H1 (cell line): ENCODE results near the gene TOP3A. TPM values are rescaled to one million over a fixed set of nuclear protein-coding genes. Genes with fewer than 3 reads are reported as not detected.

Source experiments
- CTCF ChIA-PET: fragments of 300-600 bp; sonication (Branson Sonifier 250); formaldehyde crosslinking; loops from one replicate; lab custom pipeline; 2021; ENCODE audit not compliant: partially characterized antibody; lab: Charles Lee
- POLR2A ChIA-PET: fragments of 300-600 bp; sonication (Branson Sonifier 250); formaldehyde crosslinking; loops from one replicate; lab custom pipeline; 2021; ENCODE audit warnings: inconsistent platforms; ENCODE audit not compliant: partially characterized antibody; lab: Charles Lee
- DNase-seq, 2 experiments: peaks; one replicate each; pipeline versions ENCODE4 v3.0.0 to v3.0.0-alpha.2; 2010 to 2022; ENCODE audit warnings: low spot score in 2 of 2, low read depth in 1 of 2, mixed read lengths in 1 of 2
- FAIRE-seq: peaks from 2 replicates; lab custom pipeline; 2011; peaks lifted over from hg19 to GRCh38; lab: Jason Lieb, UNC
- H2AFZ ChIP-seq: 2 replicates; pipeline ENCODE4 v1.8.1; 2012; ENCODE audit warnings: low read length, inconsistent platforms
- H2AK5ac ChIP-seq: 2 replicates; pipeline ENCODE4 v1.6.1; 2013; ENCODE audit warnings: low read depth, low read length
- H2BK120ac ChIP-seq: replicated peaks from 2 replicates; pipeline ENCODE3; 2013; ENCODE audit warnings: low read depth, low read length, inconsistent platforms
- H2BK12ac ChIP-seq: 2 replicates; pipeline ENCODE4 v1.6.1; 2013; ENCODE audit warnings: low read depth, low read length
- H2BK15ac ChIP-seq: 2 replicates; pipeline ENCODE4 v1.6.1; 2013; ENCODE audit warnings: low read length
- H2BK20ac ChIP-seq: 2 replicates; pipeline ENCODE4 v1.6.1; 2013; ENCODE audit warnings: low read length
- H2BK5ac ChIP-seq: 2 replicates; pipeline ENCODE4 v1.6.1; 2013; ENCODE audit warnings: low read depth, low read length
- H3K14ac ChIP-seq: 2 replicates; pipeline ENCODE4 v1.6.1; 2013; ENCODE audit warnings: inconsistent platforms; ENCODE audit not compliant: insufficient read length
- H3K18ac ChIP-seq: 2 replicates; pipeline ENCODE4 v1.6.1; 2013; ENCODE audit warnings: low read length; ENCODE audit errors: extremely low read depth
- H3K23ac ChIP-seq: 2 replicates; pipeline ENCODE4 v1.6.1; 2013; ENCODE audit warnings: inconsistent platforms; ENCODE audit not compliant: insufficient read length
- H3K23me2 ChIP-seq: 2 replicates; pipeline ENCODE4 v1.6.1; 2013; ENCODE audit warnings: low read depth, low read length
- H3K27ac ChIP-seq: 2 replicates; pipeline ENCODE4 v1.6.1; 2011; ENCODE audit warnings: low read depth, low read length, inconsistent platforms
- H3K27me3 ChIP-seq, 4 experiments: replicated peaks in 1 of 4; 1 replicate in 1 of 4; 2 replicates in 3 of 4; pipeline versions ENCODE4 v1.6.1 to v1.8.1; 2011 to 2013; ENCODE audit warnings: low read length in 3 of 4, mild to moderate bottlenecking in 3 of 4, inconsistent platforms in 2 of 4, mixed read lengths in 2 of 4, moderate library complexity in 1 of 4; ENCODE audit not compliant: control insufficient read depth in 3 of 4, insufficient read depth in 3 of 4; ENCODE audit errors: extremely low read depth in 1 of 4
- H3K36me3 ChIP-seq, 4 experiments: 2 replicates each; pipeline versions ENCODE4 v1.6.1 to v1.8.1; 2011 to 2013; ENCODE audit warnings: mild to moderate bottlenecking in 4 of 4, low read length in 3 of 4, moderate library complexity in 2 of 4, control low read depth in 1 of 4, inconsistent platforms in 1 of 4; ENCODE audit not compliant: insufficient read depth in 4 of 4, control insufficient read depth in 2 of 4
- H3K4ac ChIP-seq: replicated peaks from 2 replicates; pipeline ENCODE3; 2013; ENCODE audit warnings: low read length, low read depth, mixed read lengths, inconsistent platforms; ENCODE audit not compliant: insufficient read length
- H3K4me1 ChIP-seq, 4 experiments: replicated peaks in 1 of 4; 1 replicate in 1 of 4; 2 replicates in 3 of 4; pipeline versions ENCODE4 v1.6.1 to v1.8.1; 2011 to 2013; ENCODE audit warnings: low read length in 3 of 4, inconsistent platforms in 2 of 4, mixed read lengths in 1 of 4; ENCODE audit not compliant: insufficient read depth in 4 of 4, control insufficient read depth in 3 of 4
- H3K4me2 ChIP-seq, 2 experiments: 2 replicates each; pipeline versions ENCODE4 v1.6.1 to v1.8.1; 2011 to 2013; ENCODE audit warnings: low read depth in 2 of 2, low read length in 2 of 2, control low read depth in 1 of 2, inconsistent platforms in 1 of 2, mild to moderate bottlenecking in 1 of 2; ENCODE audit not compliant: insufficient read depth in 1 of 2
- H3K4me3 ChIP-seq, 4 experiments: fragments of 200-600, 300-600 bp in 1 of 4; sonication (generic), shearing (Covaris generic), sonication (Bioruptor Twin) in 1 of 4; 2 replicates each; pipeline versions ENCODE4 v1.5.1 to v1.8.1; 2011 to 2016; ENCODE audit warnings: low read length in 4 of 4, low read depth in 3 of 4, control low read depth in 2 of 4, inconsistent platforms in 2 of 4, mild to moderate bottlenecking in 2 of 4, mixed read lengths in 1 of 4, moderate library complexity in 1 of 4; ENCODE audit not compliant: insufficient read depth in 2 of 4; ENCODE audit errors: extremely low read depth in 1 of 4
- H3K56ac ChIP-seq: replicated peaks from 2 replicates; pipeline ENCODE3; 2013; ENCODE audit warnings: low read depth, mild to moderate bottlenecking, mixed read lengths, low read length, inconsistent platforms; ENCODE audit not compliant: insufficient read length
- H3K79me1 ChIP-seq: 2 replicates; pipeline ENCODE4 v1.6.1; 2013; ENCODE audit warnings: low read depth, low read length, control low read depth
- H3K79me2 ChIP-seq, 2 experiments: 2 replicates each; pipeline versions ENCODE4 v1.6.1 to v1.8.1; 2012 to 2013; ENCODE audit warnings: low read length in 2 of 2, mild to moderate bottlenecking in 2 of 2, inconsistent platforms in 1 of 2; ENCODE audit not compliant: insufficient read depth in 2 of 2, control insufficient read depth in 1 of 2
- H3K9ac ChIP-seq, 4 experiments: replicated peaks in 1 of 4; 1 replicate in 1 of 4; 2 replicates in 3 of 4; pipeline versions ENCODE4 v1.6.1 to v1.8.1; 2011 to 2013; ENCODE audit warnings: low read depth in 3 of 4, low read length in 3 of 4, control low read depth in 2 of 4, mild to moderate bottlenecking in 2 of 4, moderate library complexity in 2 of 4, inconsistent platforms in 1 of 4; ENCODE audit errors: extremely low read depth in 1 of 4
- H3K9me3 ChIP-seq, 2 experiments: 2 replicates each; pipeline versions ENCODE4 v1.6.1 to v1.8.1; 2012 to 2013; ENCODE audit warnings: mild to moderate bottlenecking in 2 of 2, moderate library complexity in 2 of 2, control low read depth in 1 of 2, inconsistent platforms in 1 of 2, low read depth in 1 of 2, low read length in 1 of 2, mixed read lengths in 1 of 2; ENCODE audit not compliant: insufficient read depth in 2 of 2
- H4K20me1 ChIP-seq, 2 experiments: replicated peaks in 1 of 2; 2 replicates each; pipeline versions ENCODE3 to v1.8.1; 2011 to 2013; ENCODE audit warnings: inconsistent platforms in 2 of 2, low read length in 2 of 2, mild to moderate bottlenecking in 1 of 2; ENCODE audit not compliant: insufficient read depth in 2 of 2, control insufficient read depth in 1 of 2
- H4K5ac ChIP-seq: 2 replicates; pipeline ENCODE4 v1.6.1; 2013; ENCODE audit warnings: low read length, low read depth, mixed read lengths, inconsistent platforms; ENCODE audit not compliant: insufficient read length
- H4K8ac ChIP-seq: 2 replicates; pipeline ENCODE4 v1.8.0; 2013; ENCODE audit warnings: mild to moderate bottlenecking, moderate library complexity, low read length, inconsistent platforms; ENCODE audit not compliant: insufficient read depth; ENCODE audit errors: extremely low read depth
- H4K91ac ChIP-seq: replicated peaks from 2 replicates; pipeline ENCODE3; 2013; ENCODE audit warnings: low read length, mixed read lengths, inconsistent platforms; ENCODE audit not compliant: insufficient read length
- ASH2L ChIP-seq: fragments of 200-600, 300-600 bp; sonication (generic); IDR thresholded peaks from one replicate; pipeline ENCODE4 v1.7.1; 2017; ENCODE audit warnings: low read length
- CBX5 ChIP-seq: fragments of 300-800, 300-1000 bp; sonication (generic); IDR thresholded peaks from 2 replicates; pipeline ENCODE4 v1.7.1; 2016; ENCODE audit warnings: antibody characterized with exemption, low read length, low read depth
- CHD2 ChIP-seq: IDR thresholded peaks from 2 replicates; pipeline ENCODE4 v1.6.1; 2012; ENCODE audit warnings: low read length, improper control_type of control experiment
- EP300 ChIP-seq, 2 experiments: IDR thresholded peaks; 1 replicate in 1 of 2; 2 replicates in 1 of 2; pipeline ENCODE4 v1.6.1; 2011 to 2012; ENCODE audit warnings: low read depth in 2 of 2, low read length in 2 of 2, mild to moderate bottlenecking in 2 of 2, borderline replicate concordance in 1 of 2, inconsistent platforms in 1 of 2, moderate library complexity in 1 of 2
- POLR2AphosphoS5 ChIP-seq: IDR thresholded peaks from 2 replicates; pipeline ENCODE4 v1.6.1; 2011; ENCODE audit warnings: low read depth, low read length
- SAP30 ChIP-seq: fragments of 300-600 bp; sonication (generic); IDR thresholded peaks from 2 replicates; pipeline ENCODE4 v1.7.1; 2012; ENCODE audit warnings: low read length, moderate library complexity, mild to moderate bottlenecking, inconsistent platforms; ENCODE audit not compliant: insufficient read depth, insufficient replicate concordance
- TAF1 ChIP-seq: IDR thresholded peaks from 2 replicates; pipeline ENCODE4 v1.6.1; 2011; ENCODE audit warnings: mild to moderate bottlenecking, low read depth, low read length
- WGBS, 2 experiments: shearing (Covaris generic) in 1 of 2; methylation state at CpG; one replicate each; pipeline versions ENCODE4 v1.1.6 to v1.1.7; 2013 to 2015; ENCODE audit warnings: low lambda C conversion rate in 2 of 2, mixed read lengths in 2 of 2, inconsistent platforms in 1 of 2, low coverage in 1 of 2, missing lambda C conversion rate in 1 of 2; ENCODE audit not compliant: insufficient replicate concordance in 2 of 2, insufficient coverage in 1 of 2, insufficient read length in 1 of 2; ENCODE audit errors: extremely low coverage in 1 of 2, missing lambda C conversion rate in 1 of 2; 5-methylcytosine and 5-hydroxymethylcytosine counted together
- polyA plus RNA-seq, 7 experiments: library from polyadenylated mRNA; depleted of rRNA in 3 of 7; stranded (reverse) in 5 of 7; unstranded in 2 of 7; fragments of >200 nt in 5 of 7; fragments of 200-250 nt in 2 of 7; gene quantifications; 1 replicate in 5 of 7; 2 replicates in 1 of 7; 4 replicates in 1 of 7; pipeline versions ENCODE4 v1.2.1 to v1.2.3, GENCODE V29; 2011 to 2013; ENCODE audit warnings: missing spikeins in 2 of 7, mixed read lengths in 2 of 7
- total RNA-seq: library from RNA; stranded (reverse); fragmentation: NEBNext Ultra II Directional; extraction: Animal tissue kit (Norgen Biotek cat#: 25700); gene quantifications from 2 replicates; pipeline ENCODE4 v1.2.1, GENCODE V29; 2021

The TOP3A gene
- total and polyA plus RNA-seq, 2 of the 8 experiments (the other 6 are each of a cell fraction or from before 2014, with no cell fraction given): 23.4 to 54.3 TPM

GRCh38 chr17:18246109-18246725 lies 68.6 kb downstream of the TOP3A start:
- peak overlapping the region in 2 of 4 experiments; percentile 49 to 57; a peak in 1 of 7 replicates for H3K9ac ChIP-seq
- H3K36me3 ChIP-seq: peaks cover 27 to 55% (median 48%) of the 10 kb centered on the region in 4 experiments
- no peak overlapping the region for H2BK120ac ChIP-seq
- WGBS, 2 experiments: 94% methylated on average over 24 of the region's 24 CpGs; no CpG with 5 or more reads in 1 of the 2 experiments
- H3K79me1 ChIP-seq: no peaks in the 10 kb centered on the region
- no peak overlapping the region; the same call in 1 of the 2 replicates for H2BK12ac ChIP-seq
- H3K9me3 ChIP-seq: no peaks in the 10 kb centered on the region
- no peak overlapping the region for H3K18ac ChIP-seq
- FAIRE-seq: no peak
- peak overlapping the region; percentile 5; the same call in 1 of the 2 replicates for H3K27ac ChIP-seq
- H2AFZ ChIP-seq: no peak overlapping the region
- no peak overlapping the region for H3K23ac ChIP-seq
- H2BK20ac ChIP-seq: no peak overlapping the region
- peaks cover 13 to 20% of the 10 kb centered on the region in 2 experiments for H4K20me1 ChIP-seq
- POLR2A ChIA-PET: interaction anchor here (0.6 to 13.9 kb wide), 11 partner anchors 8 to 75 kb away, joined by 3 to 171 read pairs (median 7); partner anchors contain the start of genes ALKBH5, FLII, MIEF2 and SMCR8
- H3K56ac ChIP-seq: no peak overlapping the region
- H3K4me3 ChIP-seq: peak overlapping the region in 3 of 4 experiments; percentile 20 to 53 (median 32); a peak in 5 of 8 replicates
- no peak overlapping the region for H3K4ac ChIP-seq
- H3K14ac ChIP-seq: no peak overlapping the region
- H3K4me2 ChIP-seq: peak overlapping the region; percentile 80 to 93
- H2AK5ac ChIP-seq: no peak overlapping the region; the same call in 1 of the 2 replicates
- DNase-seq: no peak
- H3K27me3 ChIP-seq: no peaks in the 10 kb centered on the region
- no peaks in the 10 kb centered on the region for H3K79me2 ChIP-seq
- peak overlapping the region; percentile 62; the same call in 1 of the 2 replicates for H4K8ac ChIP-seq
- CTCF ChIA-PET: interaction anchor here (1.5 to 4.0 kb wide), 3 partner anchors 17 to 29 kb away, joined by 3 to 30 read pairs (median 25); partner anchors contain the start of gene MIEF2
- peak overlapping the region; percentile 73; the same call in 1 of the 2 replicates for H2BK15ac ChIP-seq
- H2BK5ac ChIP-seq: peak overlapping the region; percentile 77
- 0 out of 2 replicates have a peak, but pooled peaks have one; percentile 40 for TF ChIP-seq POLR2AphosphoS5
- TF ChIP-seq ASH2L: no peak
- no peak for TF ChIP-seq CHD2
- no peak for TF ChIP-seq TAF1
- TF ChIP-seq EP300 (IDR thresholded peaks at IDR 0.05; ENCODE audit: borderline replicate concordance in 1 of 2, low read depth in 2 of 2, low read length in 2 of 2): no peak
- TF ChIP-seq SAP30: no peak
- TF ChIP-seq CBX5: no peak
- H3K4me1 ChIP-seq: peaks cover 0 to 16% (median 9%) of the 10 kb centered on the region in 4 experiments; a peak in 6 of 7 replicates
- H4K91ac ChIP-seq: no peak overlapping the region
- H4K5ac ChIP-seq: peak overlapping the region; percentile 0
- peaks cover 5% of the 10 kb centered on the region for H3K23me2 ChIP-seq
